Activated CD4-positive, alpha-beta T cell treated with anti-CD3 and anti-CD28 coated beads, Interleukin-2, amount 50 U/mL, for 48 hours (primary cell): ENCODE data around the gene MLLT10.

Experiments
- DNase-seq, 2 experiments: peaks; one replicate each; pipeline ENCODE4 v3.0.0-alpha.2; 2020

The MLLT10 gene

DNA sequence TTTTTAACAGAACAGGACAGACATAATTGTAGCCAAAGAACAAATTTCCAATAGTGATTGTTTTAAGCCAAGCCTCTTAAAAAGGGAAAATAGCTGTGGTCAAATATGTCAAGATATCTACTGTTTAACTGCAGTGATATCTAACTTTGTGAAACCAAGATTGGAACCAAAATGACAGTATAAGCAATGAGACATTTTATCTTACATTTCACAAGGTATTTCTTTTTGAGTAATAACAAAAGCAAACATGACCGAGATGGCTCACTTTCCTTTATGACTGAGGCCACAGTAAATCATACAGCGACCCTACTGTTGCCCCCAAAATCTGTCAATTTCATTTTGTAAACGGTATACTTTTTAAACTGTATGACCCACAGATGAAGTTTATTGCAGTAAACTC lies 215.8 kb downstream of the MLLT10 start:
- DNase-seq, result no peak

DNA sequence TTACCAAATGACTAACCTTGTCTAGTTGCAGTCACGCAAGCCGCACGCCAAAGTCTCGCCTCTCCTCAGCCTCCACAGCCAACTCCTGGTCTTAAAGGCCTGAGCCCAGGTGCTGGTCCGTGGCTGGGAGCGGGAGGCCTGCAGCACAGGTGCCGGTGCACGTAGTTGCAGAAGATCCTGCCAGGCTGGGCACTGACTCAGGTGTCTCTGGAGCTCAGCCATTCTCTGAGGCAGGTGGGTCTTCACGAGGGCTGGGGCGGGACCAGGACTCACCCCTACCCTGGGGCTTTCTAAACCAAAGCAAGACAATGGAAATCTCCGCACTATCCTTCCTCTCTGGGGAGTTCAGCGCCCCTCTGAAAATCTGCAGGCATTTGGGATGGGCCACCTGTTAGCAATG lies 216.4 kb downstream of the MLLT10 start:
- DNase-seq, result no peak

DNA sequence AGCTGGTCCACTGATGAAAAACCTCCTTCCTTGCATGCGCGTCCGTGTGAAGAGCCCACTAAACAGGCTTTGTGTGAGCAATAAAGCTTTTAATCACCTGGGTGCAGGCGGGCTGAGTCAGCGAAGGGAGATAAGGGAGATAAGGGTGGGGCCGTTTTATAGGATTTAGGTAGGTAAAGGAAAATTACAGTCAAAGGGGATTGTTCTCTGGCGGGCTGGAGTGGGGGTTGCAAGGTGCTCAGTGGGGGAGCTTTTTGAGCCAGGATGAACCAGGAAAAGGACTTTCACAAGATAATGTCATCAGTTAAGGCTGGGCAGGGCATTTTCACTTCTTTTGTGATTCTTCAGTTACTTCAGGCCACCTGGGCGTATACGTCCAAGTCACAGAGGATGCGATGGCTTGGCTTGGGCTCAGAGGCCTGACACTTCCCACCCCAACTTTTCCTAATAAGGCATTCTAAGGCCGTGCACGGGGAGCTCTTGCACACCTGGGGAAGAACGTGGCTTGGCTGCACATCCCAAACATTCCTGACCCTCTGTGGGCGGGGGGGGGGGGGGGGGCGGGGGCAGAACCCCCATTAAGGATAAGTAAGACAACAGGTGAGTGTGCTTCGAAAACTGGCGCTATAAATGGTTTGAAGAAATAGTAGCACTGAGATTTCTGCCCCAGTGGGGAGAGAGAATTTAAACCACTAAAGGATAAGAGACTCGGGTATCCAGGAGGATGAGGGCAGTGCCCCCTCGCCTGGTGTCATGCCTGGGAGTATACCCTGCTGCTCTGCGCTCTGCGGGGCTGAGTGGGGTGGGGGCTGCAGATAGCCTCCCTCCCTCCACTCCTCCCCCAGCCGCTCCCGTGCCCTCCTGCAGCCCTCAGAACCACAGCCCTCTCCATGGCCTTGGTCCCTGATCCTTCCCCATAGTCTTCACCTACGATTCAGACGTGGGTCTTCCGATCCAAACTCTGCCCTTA lies 217.6 kb downstream of the MLLT10 start:
- no peak for DNase-seq

DNA sequence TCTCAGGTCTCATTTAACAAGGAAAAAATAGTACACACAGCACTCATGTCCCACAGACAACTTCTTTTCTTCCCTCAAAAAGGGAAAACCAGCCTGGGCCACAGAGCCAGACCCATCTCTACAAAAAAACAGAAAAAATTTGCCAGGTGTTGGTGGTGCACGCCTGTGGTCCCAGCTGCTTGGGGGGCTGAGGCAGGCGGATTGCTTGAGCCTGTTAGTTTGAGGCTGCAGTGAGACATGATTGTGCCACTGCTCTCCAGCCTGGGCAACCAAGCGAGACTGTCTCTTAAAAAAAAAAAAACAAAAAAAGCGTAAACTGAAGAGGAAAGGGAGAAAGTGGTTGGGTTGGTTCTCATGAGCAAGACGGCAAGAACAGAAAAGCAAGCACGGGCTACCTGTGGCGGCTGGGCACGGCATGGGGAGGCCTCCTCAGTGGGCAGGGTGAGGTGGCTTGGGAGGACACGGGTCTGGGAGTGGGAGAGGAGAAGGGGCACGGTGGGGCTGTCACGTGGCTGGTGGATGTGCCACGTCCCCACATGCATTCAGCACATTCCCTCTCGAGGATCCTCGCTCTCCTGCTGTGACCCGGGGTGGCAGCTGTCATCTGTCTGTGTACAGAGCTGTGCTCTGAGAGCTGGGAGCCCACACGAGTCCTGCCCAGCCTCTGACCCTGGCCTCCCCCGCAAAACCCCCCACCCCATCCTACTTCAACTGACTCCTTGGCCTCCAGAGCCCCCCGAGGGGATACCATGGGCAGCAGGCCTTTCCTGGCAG lies 219.7 kb downstream of the MLLT10 start:
- no peak for DNase-seq

DNA sequence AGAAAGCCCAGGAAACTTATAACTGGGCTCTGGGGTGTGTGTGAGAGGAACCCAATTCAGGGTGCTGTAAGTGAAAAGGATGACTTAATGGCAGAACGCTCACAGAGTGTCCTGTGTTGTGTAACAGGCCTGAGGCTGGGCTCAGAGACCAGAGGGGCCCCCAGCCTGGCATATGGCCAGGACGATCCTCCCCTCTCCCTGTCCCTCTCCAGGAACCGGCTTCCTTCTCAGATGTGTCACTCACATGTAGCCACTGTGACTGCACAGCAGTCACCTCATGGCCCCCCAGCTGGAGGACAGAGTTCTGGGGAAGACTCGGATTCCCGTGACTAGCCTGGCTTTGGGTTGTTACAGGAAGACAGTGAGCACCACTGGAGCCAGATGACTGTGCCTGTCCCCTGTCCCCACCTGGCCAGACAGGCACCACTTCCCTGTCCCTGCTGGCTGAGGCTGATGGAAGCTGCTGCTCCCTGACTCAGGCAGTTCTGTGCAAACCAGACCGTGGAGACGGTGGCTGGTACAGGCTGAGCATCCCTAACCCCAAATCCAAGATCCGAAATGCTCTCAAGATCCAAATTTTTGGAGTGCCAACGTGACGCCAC lies 220.5 kb downstream of the MLLT10 start:
- DNase-seq, result no peak

DNA sequence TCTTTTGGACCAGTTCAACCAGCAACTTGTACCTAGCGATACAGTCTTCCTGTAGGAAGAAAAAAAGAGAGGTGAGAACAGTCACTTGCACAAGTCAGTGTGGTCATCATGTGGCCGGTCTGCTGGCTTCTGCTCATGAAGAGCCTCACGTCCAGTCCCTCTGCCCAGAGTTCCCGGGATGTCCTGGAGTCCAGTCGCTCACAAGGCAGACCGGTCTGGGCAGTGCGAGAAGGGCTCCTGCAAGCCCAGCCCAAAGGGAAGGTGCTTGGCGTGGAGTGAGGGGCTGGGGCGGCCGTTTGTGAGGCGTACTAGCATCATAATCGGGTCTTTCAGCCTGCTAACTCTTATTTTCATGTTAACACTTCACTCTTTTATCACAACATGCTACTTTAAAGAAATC lies 222.7 kb downstream of the MLLT10 start:
- DNase-seq, result no peak

DNA sequence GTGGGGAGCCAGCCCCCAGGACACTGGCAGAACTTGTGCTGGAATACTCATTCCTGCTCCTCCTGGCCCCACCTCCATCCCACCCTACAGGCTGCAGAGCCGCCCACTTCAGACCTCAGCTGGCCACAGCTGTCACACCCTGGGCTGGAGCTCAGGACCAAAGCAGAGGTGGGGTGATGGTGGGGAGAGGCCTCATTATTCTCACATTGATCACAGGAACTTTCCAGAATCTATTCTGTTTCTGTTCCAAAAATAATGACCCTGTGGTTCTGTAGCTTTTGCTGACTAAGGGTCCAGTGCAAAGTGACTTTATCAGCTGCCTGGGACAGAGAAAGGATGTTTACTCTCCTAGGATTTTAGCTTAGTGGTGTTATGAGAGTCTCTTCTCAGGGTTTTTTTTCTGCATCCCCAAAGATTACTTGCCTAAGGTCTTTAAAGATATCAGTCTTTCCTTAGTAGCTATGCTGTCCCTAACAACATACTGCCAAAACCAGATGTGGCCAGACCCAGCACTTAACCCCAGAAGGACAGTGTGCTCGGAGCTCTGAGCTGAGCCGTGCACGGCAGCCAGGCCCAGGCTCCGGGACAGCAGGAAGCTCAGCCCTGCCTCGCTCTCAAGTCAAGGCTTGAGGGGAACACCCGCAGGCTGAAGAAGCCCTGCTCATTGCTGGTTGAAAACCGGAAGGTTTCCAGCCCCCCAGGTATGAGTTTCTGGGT lies 223.3 kb downstream of the MLLT10 start:
- DNase-seq, result no peak

DNA sequence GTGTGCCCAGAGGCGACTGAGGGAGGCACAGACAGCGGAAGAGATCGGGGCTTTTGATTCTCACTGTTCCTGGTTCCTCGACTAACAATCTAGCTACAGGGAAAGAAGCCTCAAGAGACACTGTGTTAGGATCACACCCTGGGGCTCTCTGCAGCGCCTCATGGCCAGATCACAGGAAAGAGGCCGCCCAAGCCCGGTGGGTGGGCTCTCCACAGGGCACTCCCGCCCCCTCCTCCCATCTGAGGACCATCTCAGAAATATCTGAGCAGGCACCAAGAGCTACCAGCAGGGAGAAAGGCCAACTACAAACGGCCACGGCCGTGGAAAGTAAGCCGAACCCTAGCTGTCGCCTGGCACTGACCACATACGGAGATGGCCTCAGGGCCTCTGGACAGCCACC lies 224.2 kb downstream of the MLLT10 start:
- DNase-seq, result no peak

DNA sequence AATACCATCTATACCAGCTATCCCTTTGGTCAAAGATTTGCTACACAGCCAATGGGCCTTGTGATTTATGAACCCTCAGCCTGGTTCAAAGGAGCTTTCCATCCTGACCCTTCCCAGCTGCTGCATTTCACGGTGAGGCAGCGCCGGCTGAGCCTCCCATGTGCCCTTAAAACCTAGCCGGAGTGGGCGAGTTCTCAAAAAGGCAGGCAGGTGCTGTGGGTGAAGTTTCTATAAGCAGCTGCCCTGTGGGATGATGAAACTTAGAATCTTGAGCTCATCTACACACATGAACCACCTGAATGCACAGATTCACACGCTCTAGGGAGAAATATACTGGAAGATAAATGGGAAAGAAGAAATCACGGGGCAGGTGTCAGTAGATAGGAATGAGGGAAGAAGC lies 224.7 kb downstream of the MLLT10 start:
- DNase-seq, result no peak

DNA sequence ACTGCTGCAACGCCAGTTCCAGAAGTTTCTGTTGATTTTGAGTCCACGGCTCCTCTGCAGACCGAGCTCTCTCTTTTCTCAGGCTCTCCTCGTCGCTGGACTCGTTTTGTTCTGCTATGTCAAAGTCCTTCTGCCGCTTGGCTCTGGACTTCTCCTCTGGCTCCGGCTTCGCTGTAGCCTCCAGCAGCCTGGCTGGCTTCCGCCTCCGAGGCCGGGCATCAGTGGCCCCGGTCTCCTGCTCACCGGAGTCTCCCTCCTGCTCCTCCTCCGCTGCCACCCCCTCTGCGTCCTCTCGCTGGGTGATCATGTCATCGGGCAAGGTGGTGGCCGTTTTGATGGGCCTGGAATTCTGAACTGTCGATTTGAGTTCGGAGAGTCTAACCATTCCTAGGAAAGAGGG lies 225.2 kb downstream of the MLLT10 start:
- DNase-seq, result no peak

DNA sequence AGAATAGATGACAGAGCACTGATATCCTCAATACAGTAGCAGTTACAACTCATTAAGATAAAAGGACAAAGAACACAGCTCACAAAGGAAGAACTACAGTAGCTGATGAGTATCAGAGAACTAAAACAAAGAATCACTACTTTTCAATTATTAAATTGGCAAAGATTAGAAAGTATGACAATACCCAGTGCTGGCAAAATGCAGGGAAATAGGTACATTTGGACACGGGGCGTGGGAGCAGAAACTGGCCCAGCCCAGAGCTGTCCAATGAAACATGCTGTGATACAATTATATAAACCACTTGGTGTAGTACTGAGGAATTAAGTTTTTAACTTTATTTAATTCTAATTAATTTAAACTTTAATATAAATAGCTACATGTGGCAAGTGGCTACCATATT lies 226.3 kb downstream of the MLLT10 start:
- DNase-seq, result no peak

DNA sequence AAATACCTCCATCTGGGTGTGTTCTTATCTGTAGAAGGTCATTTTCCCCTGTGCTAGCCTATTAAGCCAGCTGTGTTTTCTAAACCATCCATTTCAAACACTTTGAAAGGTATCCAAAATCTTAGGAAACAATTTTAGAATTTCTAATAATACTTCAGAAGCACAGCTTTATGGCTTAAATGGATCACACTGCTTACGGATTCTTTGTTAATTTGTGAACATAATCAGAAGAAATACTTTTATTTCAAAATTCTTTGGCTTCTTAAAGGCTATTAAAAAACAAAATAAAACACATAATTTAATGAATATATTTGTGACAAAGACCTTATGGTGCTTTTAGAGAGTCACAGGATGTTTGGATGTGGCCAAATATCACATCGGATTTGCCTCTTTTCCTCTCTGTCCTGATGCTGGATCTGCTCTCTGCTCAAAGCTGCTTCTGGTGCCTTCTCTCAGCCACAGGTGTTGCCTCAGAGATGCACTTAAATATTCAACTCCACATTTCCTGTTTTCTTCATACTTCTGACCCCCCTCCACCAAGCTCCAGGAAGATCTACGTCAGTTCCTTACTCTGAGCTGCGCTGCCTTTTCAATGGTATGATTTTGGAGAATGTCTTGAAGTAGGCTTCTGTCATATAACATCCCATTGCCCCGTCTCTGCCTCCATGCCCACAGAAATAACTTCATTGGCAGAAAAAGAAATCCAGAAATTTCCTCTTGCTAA lies 230.6 kb downstream of the MLLT10 start:
- no peak for DNase-seq

DNA sequence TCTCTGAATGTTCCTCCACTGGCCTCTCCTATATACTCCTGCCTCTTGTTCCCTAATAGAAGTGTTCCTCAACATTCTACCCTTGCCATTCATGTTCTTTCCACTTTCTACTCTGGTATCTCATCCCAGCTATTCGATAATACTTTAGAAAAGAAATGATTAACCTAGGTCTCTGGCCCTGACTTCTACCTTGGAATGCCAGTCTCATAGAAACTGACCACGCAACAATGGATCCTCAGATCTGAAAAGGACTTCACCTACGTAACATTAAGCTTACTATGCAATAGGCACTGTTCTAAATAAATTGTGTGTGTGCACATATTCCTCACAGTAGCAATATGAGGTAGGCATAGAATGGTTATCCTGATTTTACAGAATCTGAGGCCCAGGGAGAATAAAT lies 235.0 kb downstream of the MLLT10 start:
- no peak for DNase-seq

DNA sequence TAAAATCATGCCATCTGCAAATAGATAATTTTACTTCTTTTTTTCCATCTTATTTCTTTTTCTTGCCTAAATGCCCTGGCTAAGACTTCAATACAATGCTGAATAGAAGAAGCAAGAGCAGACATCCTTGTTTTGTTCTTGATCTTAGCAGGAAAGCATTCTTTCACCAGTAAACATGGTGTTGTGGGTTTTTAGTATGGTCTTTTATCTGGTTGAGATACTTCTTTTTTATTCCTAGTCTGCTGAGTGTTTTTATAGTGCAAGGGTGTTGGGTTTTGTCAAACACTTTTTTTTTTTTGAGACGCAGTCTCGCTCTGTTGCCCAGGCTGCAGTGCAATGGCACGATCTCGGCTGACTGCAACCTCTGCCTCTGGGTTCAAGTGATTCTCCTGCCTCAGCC lies 237.2 kb downstream of the MLLT10 start:
- no peak for DNase-seq

DNA sequence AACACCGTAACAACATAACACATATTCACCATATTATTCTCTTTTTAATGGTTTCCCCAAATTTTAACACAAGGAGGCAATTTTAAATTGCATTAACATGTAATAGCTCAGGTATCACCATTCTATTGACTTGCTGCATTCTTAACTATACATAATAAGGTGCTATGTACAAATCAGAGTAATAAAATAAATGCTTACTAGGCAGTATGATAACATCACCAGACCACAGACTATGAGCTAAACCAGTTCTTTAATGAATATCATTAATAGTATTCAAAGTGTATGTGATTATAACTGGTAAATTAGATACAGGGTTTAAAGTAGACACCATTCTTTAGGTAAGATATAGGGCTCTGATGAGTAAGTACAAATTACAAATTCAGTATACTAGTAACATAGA lies 242.9 kb downstream of the MLLT10 start:
- no peak for DNase-seq

DNA sequence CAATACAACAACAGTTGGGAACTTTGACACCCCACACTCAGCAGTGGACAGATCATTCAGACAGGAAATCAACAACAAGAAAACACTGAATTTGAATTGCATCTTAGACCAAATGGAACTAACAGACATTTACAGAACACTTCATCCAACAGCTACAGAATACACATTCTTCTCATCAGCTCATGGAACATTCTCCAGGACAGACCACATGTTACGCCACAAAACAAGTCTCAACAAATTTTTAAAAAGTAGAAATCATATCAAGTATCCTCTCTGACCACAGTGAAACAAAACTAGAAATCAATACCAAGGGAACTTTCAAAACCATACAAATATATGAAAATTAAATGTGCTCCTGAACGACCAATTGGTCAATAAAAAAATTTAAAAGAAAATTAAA lies 257.2 kb downstream of the MLLT10 start:
- no peak for DNase-seq
